PC-3 (cell line): ENCODE results near the gene UCHL1.

Source experiments
- EZH2 ChIP-seq: fragments of 300-600 bp; sonication (generic); IDR thresholded peaks from one replicate; pipeline ENCODE4 v1.6.1; 2017; ENCODE audit warnings: antibody characterized with exemption, mild to moderate bottlenecking, low read length; ENCODE audit not compliant: unreplicated experiment
- TF ChIP-seq, protein P1 (sequence below): fragments of 300-600 bp; sonication (generic); conservative IDR thresholded peaks from 2 replicates; pipeline ENCODE4 v1.5.1; 2017; ENCODE audit warnings: antibody characterized with exemption, low read depth, mild to moderate bottlenecking, low read length

DNA sequence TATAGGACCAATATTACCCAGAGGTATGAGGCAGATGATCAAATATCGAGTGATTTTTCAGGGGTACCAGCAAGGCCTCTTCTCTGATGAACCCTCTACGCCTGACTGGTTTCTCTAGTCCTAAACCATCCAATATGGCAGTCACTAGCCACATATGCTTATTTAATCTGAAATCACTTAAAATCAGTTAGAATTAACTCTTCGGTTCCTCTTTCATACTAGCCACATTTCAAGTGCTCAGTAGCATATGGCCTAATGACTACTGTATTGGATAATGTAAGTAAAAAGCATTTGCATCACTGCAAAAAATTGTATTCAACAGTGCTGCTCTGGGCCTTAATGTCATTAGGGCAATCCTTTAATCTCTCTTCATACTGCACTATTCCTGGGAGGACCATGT, 38.0 kb upstream of the UCHL1 start:
- TF ChIP-seq, protein P1, sequence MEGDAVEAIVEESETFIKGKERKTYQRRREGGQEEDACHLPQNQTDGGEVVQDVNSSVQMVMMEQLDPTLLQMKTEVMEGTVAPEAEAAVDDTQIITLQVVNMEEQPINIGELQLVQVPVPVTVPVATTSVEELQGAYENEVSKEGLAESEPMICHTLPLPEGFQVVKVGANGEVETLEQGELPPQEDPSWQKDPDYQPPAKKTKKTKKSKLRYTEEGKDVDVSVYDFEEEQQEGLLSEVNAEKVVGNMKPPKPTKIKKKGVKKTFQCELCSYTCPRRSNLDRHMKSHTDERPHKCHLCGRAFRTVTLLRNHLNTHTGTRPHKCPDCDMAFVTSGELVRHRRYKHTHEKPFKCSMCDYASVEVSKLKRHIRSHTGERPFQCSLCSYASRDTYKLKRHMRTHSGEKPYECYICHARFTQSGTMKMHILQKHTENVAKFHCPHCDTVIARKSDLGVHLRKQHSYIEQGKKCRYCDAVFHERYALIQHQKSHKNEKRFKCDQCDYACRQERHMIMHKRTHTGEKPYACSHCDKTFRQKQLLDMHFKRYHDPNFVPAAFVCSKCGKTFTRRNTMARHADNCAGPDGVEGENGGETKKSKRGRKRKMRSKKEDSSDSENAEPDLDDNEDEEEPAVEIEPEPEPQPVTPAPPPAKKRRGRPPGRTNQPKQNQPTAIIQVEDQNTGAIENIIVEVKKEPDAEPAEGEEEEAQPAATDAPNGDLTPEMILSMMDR, result no peak
- TF ChIP-seq EZH2, result no peak
